ENCODE measurements around the gene MRPL39. TPM values are rescaled to one million over a fixed set of nuclear protein-coding genes. Genes with fewer than 3 reads are reported as not detected.

The MRPL39 gene
- total and polyA plus RNA-seq, 9 of the 15 experiments (the other 6 are each of a cell fraction or from before 2014, with no cell fraction given): 65.4 to 247 (median 105) TPM

DNA sequence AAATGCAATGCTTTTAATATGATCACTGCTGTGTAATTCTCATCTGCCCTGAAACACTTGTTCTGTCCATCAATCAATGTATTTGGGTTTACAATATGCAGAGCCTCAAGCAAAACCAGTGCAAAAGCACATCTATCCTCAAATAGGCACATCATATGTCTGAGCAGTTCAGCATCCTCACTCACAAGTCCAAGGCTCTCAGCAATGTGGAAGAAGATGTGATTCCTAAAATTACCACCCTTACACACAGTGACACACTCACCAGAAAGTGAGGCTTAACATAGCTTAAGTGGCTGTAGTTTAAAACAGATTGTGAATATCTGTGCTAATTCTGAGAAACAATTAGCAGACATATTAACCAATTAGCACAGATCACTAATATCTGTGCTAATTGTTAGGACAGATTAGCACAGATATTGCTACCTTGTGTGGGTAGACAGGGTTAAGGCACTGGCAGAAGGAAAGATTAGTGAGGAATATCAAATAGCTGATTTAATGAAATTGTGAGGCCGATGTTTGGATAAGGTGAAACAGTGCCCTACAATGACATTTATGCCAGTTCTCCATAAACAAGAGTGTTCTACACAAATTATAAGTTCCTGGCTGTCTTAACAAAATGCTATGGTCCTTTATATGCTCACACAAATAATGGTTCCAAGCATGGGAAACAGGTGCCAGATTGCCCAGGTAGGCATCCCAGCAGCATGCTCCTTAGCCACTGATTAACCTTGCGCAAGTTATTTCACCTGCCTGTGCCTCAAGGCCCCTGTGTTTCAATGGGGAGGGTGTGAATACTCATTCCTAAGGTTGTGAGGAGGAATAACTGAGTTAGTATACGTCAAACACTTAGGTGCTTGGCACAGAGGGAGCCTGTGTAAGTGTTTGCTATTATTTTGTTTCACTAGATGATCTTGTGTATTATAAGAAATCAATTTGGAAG, 41.7 kb downstream of the MRPL39 start (continued):
- no peak for TF ChIP-seq RCOR1 (IDR thresholded peaks at IDR 0.05; ENCODE audit: borderline replicate concordance in 1 of 2, low read depth in 2 of 2, low read length in 2 of 2)
- no peak for TF ChIP-seq GTF2F1 (IDR thresholded peaks at IDR 0.05; ENCODE audit: low read depth, low read length)

DNA sequence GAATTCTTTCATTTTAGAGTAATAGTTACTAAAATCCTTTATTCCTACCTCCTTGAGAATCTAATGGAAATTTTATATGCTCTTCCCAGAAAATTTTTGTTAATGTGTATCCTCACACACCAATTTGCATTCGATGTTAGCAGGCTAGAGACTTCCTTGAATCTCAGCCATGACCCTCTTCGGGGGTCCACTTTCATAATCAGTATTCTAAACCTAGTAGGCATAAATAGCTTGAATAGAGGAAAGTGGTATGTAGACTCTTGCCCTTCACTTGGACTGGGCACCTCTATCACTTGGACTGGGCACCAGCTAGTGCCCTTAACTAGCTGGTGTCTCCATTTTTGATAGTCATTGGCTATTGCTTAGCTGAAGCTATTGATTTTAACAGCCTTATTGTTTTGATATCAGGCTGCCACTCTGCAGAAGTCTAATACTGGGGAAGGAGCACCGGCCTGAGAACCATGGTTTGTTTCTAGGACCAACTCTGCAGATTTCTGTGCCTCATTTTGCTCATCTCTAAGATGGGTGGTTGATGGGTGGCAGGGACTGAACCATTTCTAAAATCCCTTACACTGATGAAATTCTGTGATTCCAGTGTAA, 42.8 kb downstream of the MRPL39 start:
- no peak overlapping the region for H3K4me3 ChIP-seq
- WGBS (ENCODE audit: insufficient coverage, low coverage, missing lambda C conversion rate): 33% methylated on average over 3 of the region's 3 CpGs
- H3K4me2 ChIP-seq (ENCODE audit: insufficient read depth, low read length): no peak overlapping the region
- intact Hi-C loops (cut with micrococcal nuclease) (no loop called here), in situ Hi-C loops (cut with MboI) (no loop called here)
- no peak for ATAC-seq
- no peak overlapping the region for H3K27ac ChIP-seq (ENCODE audit: extremely low read depth, low read depth, low read length)
- ChIA-PET POLR2A (no interaction called here), CTCF (ENCODE audit: low intra/inter-chr PET ratio) (no interaction called here)
- H3K36me3 ChIP-seq (ENCODE audit: control insufficient read depth, insufficient read depth, low read length): peaks cover 3% of the 10 kb centered on the region; the same call in 1 of the 3 replicates
- no peaks in the 10 kb centered on the region for H4K20me1 ChIP-seq (replicated peaks; ENCODE audit: control insufficient read depth, insufficient read depth, low read length)
- H3K9me1 ChIP-seq (ENCODE audit: control insufficient read depth, insufficient read depth, low read length): no peaks in the 10 kb centered on the region
- no TSS peak for BruUV-seq (replicated peaks)
- no peak for FAIRE-seq
- H3K79me2 ChIP-seq (ENCODE audit: control insufficient read depth, insufficient read depth, low read length): no peaks in the 10 kb centered on the region
- H3K9me3 ChIP-seq (replicated peaks; ENCODE audit: control insufficient read depth, insufficient read depth, low read depth, low read length): no peaks in the 10 kb centered on the region
- no peak overlapping the region for H3K9ac ChIP-seq (ENCODE audit: insufficient read depth in 1 of 2, low read depth in 2 of 2, low read length in 2 of 2)
- no peaks in the 10 kb centered on the region for H3K4me1 ChIP-seq (replicated peaks in 1 of 2; ENCODE audit: control insufficient read depth in 2 of 2, insufficient read depth in 2 of 2, low read length in 2 of 2)
- DNase-seq (ENCODE audit: extremely low read depth in 1 of 4, low spot score in 3 of 4): no peak
- no peaks in the 10 kb centered on the region for H3K27me3 ChIP-seq (ENCODE audit: control insufficient read depth in 2 of 2, insufficient read depth in 2 of 2, low read length in 2 of 2)
- no peak overlapping the region for H2AFZ ChIP-seq (ENCODE audit: low read depth, low read length)
- TF ChIP-seq PHF21A (IDR thresholded peaks at IDR 0.05; ENCODE audit: borderline replicate concordance, low read depth): no peak
- TF ChIP-seq, protein P1, sequence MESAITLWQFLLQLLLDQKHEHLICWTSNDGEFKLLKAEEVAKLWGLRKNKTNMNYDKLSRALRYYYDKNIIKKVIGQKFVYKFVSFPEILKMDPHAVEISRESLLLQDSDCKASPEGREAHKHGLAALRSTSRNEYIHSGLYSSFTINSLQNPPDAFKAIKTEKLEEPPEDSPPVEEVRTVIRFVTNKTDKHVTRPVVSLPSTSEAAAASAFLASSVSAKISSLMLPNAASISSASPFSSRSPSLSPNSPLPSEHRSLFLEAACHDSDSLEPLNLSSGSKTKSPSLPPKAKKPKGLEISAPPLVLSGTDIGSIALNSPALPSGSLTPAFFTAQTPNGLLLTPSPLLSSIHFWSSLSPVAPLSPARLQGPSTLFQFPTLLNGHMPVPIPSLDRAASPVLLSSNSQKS (CRISPR knock-in tag; IDR thresholded peaks at IDR 0.05): no peak
- TF ChIP-seq ZNF507 (tag; conservative IDR thresholded peaks at IDR 0.05): no peak
- TF ChIP-seq KLF1 (tag; IDR thresholded peaks at IDR 0.05): no peak
- no peak for TF ChIP-seq ZNF23 (CRISPR knock-in tag; IDR thresholded peaks at IDR 0.05)
- TF ChIP-seq RUNX1 (IDR thresholded peaks at IDR 0.05; ENCODE audit: low read depth): no peak
- no peak for TF ChIP-seq E4F1 (CRISPR knock-in tag; IDR thresholded peaks at IDR 0.05; ENCODE audit: borderline replicate concordance)
- TF ChIP-seq TCFL5 (CRISPR knock-in tag; conservative IDR thresholded peaks at IDR 0.05): no peak
- TF ChIP-seq ZNF3 (CRISPR knock-in tag; IDR thresholded peaks at IDR 0.05): no peak
- TF ChIP-seq EWSR1 (IDR thresholded peaks at IDR 0.05; ENCODE audit: borderline replicate concordance, low read depth, partially characterized antibody): no peak
- no peak for TF ChIP-seq HNRNPLL (IDR thresholded peaks at IDR 0.05; ENCODE audit: low read depth, low read length, poor library complexity, severe bottlenecking)
- TF ChIP-seq FOXJ3 (CRISPR knock-in tag; IDR thresholded peaks at IDR 0.05): no peak
